Ureter (tissue), 1 donor: ENCODE measurements around the gene EPC1. TPM values are rescaled to one million over a fixed set of nuclear protein-coding genes. Genes with fewer than 3 reads are reported as not detected.
"Not testable (repeated sequence)": the region's sequence is repeated elsewhere in the genome, so short reads cannot be mapped to it uniquely, and the experiment has no call there.

Experiments
- DNase-seq: peaks from one replicate; pipeline ENCODE4 v3.0.0-alpha.2; 2020; ENCODE audit warnings: low spot score
- total RNA-seq: library from RNA; stranded (reverse); gene quantifications from one replicate; pipeline ENCODE4 v1.2.4, GENCODE V29; 2023
- donor health status: DM: yes; HTN: yes; CAD: no.

The EPC1 gene
- 49.5 TPM for total RNA-seq

GRCh38 chr10:32346551-32347362 is at the start of gene EPC1:
EPC1 (minus strand) TSS chr10:32347158; CDS start chr10:32346915, 243 bp downstream.
- DNase-seq = peak; percentile 91

- no peak for DNase-seq
These were observed 47.0 kb upstream of the EPC1 start for GRCh38 chr10:32393911-32394310.

GRCh38 chr10:32392284-32392683 is 45.3 kb upstream of the EPC1 start:
- DNase-seq = not testable (repeated sequence)

- DNase-seq = no peak
These were observed 43.2 kb upstream of the EPC1 start for GRCh38 chr10:32390193-32390592.

GRCh38 chr10:32388258-32389027 is 41.5 kb upstream of the EPC1 start:
- DNase-seq = no peak

- no peak for DNase-seq
These were observed 39.8 kb upstream of the EPC1 start for GRCh38 chr10:32386623-32387260.

GRCh38 chr10:32384171-32384570 is 37.2 kb upstream of the EPC1 start:
- DNase-seq = no peak

- no peak for DNase-seq
These were observed 34.2 kb upstream of the EPC1 start for GRCh38 chr10:32381165-32381564.

GRCh38 chr10:32379950-32380551 is 33.1 kb upstream of the EPC1 start:
- DNase-seq = no peak

- DNase-seq = no peak
These were observed 32.5 kb upstream of the EPC1 start for GRCh38 chr10:32379318-32379949.

- DNase-seq = peak; percentile 94
These were observed 31.7 kb upstream of the EPC1 start for GRCh38 chr10:32378363-32379317.

- no peak for DNase-seq
These were observed 30.7 kb upstream of the EPC1 start for GRCh38 chr10:32377458-32378259.

GRCh38 chr10:32376771-32377170 is 29.8 kb upstream of the EPC1 start:
- no peak for DNase-seq

- no peak for DNase-seq
These were observed 29.1 kb upstream of the EPC1 start for GRCh38 chr10:32376097-32376496.

GRCh38 chr10:32375631-32376030 is 28.7 kb upstream of the EPC1 start:
- DNase-seq = no peak

- no peak for DNase-seq
These were observed 27.6 kb upstream of the EPC1 start for GRCh38 chr10:32374605-32375004.

GRCh38 chr10:32373496-32373895 is 26.5 kb upstream of the EPC1 start:
- no peak for DNase-seq

GRCh38 chr10:32373031-32373430 is 26.1 kb upstream of the EPC1 start:
- no peak for DNase-seq

- no peak for DNase-seq
These were observed 25.3 kb upstream of the EPC1 start for GRCh38 chr10:32372000-32372875.
